HG02970 (cell line): ENCODE results near the gene SDC4.
A peak's percentile ranks its signal among the peaks of the same experiment; 100 is the strongest.
"Not testable (repeated sequence)": the region's sequence is repeated elsewhere in the genome, so short reads cannot be mapped to it uniquely, and the experiment has no call there.

Experiments
- ATAC-seq: cut with Tn5 transposase; IDR thresholded peaks from one replicate; pipeline ENCODE4 v1.9.1; 2021; ENCODE audit warnings: mild to moderate bottlenecking, moderate library complexity, moderate number of reproducible peaks; ENCODE audit not compliant: unreplicated experiment, low FRiP score

Gene SDC4

GRCh38 chr20:45365444-45365970 lies 17.3 kb upstream of the SDC4 start:
- ATAC-seq = no peak

- no peak for ATAC-seq
These were observed 15.6 kb upstream of the SDC4 start for GRCh38 chr20:45363611-45364492.

- ATAC-seq = peak; percentile 89
These were observed 14.8 kb upstream of the SDC4 start, which contains the start of gene SYS1 for GRCh38 chr20:45362804-45363610. SYS1 (plus strand) TSS chr20:45363156; CDS start chr20:45363532, 376 bp downstream.

GRCh38 chr20:45361793-45362192 lies 13.6 kb upstream of the SDC4 start:
- no peak for ATAC-seq

- no peak for ATAC-seq
These were observed 11.4 kb upstream of the SDC4 start for GRCh38 chr20:45359406-45360148.

- no peak for ATAC-seq
These were observed 10.8 kb upstream of the SDC4 start for GRCh38 chr20:45359069-45359405.

GRCh38 chr20:45358282-45359068 lies 10.3 kb upstream of the SDC4 start:
- no peak for ATAC-seq

GRCh38 chr20:45355209-45356084 lies 7.2 kb upstream of the SDC4 start:
- ATAC-seq = no peak

- no peak for ATAC-seq
These were observed 6.4 kb upstream of the SDC4 start for GRCh38 chr20:45354423-45355208.

- no peak for ATAC-seq
These were observed 5.5 kb upstream of the SDC4 start for GRCh38 chr20:45353746-45354145.

GRCh38 chr20:45352729-45353128 lies 4.5 kb upstream of the SDC4 start:
- no peak for ATAC-seq

GRCh38 chr20:45350795-45351194 lies 2.6 kb upstream of the SDC4 start:
- ATAC-seq = not testable (repeated sequence)

- no peak for ATAC-seq
These were observed 2.0 kb upstream of the SDC4 start for GRCh38 chr20:45350217-45350616.

GRCh38 chr20:45347297-45347935 lies 808 bp downstream of the SDC4 start:
- ATAC-seq = no peak

GRCh38 chr20:45346851-45347250 lies 1.4 kb downstream of the SDC4 start:
- no peak for ATAC-seq

GRCh38 chr20:45346291-45346718 lies 1.9 kb downstream of the SDC4 start:
- no peak for ATAC-seq

- ATAC-seq = no peak
These were observed 2.9 kb downstream of the SDC4 start for GRCh38 chr20:45345104-45345936.
